ENCODE measurements around the gene FASN.
"Not testable (repeated sequence)": the region's sequence is repeated elsewhere in the genome, so short reads cannot be mapped to it uniquely, and the experiment has no call there.

Gene FASN

DNA sequence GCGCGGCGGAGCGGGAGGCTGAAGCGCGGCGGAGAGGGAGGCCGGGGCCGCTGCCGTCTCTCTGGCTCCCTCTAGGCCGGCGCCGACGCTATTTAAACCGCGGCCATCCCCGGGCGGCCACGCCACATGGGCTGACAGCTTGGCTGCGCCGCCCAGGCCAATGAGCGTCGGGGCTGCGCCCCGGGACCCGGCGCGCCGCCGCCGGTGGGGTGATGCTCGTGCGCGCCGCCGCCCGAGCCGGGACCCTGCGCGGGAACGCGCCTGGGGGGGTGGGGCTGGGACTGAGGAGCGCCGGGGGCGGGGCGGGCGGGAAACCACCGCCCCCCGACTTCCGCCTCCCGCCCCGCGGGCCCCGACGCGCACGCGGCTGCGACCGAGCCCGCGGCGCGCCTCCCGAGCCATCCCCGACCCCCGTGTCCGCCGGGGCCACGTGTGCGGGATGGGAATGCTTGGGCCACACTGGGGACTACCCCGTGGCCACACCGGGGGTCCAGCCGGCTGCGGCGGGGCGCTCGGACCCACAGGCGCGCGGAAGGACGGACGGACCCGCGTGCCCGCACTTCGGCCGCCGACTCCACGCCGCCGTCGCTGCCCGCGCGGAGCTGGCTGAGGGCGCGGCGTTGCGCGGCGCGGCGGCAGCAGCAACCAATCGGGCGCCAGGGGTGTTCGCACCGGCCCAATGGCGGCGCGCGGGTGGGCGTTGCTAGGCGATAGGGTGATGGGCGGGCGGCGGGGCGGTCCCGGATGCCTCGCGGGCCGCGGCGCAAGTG lies at the start of gene FASN:
Gene FASN (minus strand): TSS at position 68 of the 770 bp plus-strand sequence. CDS start 1,791 bp downstream, outside the sequence.
- peak; percentile 99 for DNase-seq (ENCODE audit: low spot score)

DNA sequence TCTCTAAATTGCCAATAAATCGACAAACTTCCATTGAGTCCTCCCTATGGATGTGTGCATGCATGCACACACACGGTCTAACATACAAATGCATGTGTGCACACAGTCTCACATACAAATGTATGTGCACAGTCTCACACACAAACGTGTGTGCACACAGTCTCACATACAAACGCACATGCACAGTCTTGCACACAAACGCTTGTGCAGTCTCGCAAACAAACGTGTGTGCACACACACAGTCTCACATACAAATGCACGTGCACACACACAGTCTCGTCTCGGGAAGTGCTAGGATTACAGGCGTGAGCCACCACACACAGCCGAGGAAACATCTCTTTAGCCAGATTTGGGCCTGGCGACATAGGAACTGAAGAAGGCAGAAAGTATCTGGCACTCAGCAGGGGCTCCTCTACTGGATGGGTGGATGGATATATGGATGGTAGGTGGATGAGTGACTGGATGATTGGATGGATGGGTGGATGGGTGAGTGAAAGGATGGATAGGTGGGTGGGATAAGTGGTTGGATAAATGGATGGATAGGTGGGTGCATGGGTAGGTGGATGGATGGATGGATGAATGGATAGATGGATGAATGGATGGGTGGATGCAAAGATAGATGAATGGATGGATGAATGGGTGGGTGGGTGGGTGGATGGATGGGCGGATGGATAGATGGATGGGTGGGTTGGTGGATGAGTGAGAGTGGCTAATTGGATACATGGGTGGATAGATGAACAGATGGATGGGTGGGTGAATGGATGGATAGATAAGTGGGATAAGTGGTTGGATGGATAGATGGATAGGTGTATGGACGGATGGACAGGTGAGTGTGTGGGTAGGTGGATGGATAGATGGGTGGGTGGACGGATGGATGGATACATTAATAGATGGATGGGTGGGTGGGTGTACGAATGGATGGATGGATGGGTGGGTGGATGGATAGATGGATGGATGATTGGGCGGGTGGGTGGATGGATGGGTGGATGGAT lies 48.9 kb upstream of the FASN start:
- no peak for DNase-seq (ENCODE audit: low spot score)

DNA sequence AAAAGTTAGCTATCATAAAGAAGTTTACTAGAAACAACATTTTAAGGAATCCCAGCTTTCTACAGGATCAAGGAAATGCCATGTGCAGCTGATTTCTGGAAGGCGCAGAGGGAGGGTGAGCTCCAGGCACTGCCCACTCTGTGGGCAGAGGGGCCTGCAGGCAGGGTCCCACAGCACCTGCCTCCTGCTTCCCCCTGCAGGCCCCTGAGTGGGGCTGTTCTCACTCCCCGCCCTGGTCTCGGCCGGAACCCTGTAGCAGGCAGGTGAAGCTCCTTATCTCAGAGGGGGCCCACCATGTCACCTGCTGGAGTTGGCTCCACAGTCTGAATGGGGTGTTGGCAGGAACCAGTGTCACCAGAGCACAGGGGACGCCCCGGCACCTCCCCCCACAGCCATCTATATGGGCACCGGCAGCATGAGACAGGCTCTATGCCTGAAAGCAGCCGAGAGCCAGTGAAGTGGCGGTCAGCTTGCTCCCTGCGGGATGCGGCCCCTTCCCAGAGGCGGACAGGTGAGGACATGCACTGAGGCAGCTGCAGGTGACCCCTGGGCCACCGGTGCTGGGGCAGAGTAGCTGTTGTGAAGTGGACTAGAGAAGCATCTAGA lies 47.6 kb upstream of the FASN start:
- DNase-seq (ENCODE audit: low spot score): no peak

DNA sequence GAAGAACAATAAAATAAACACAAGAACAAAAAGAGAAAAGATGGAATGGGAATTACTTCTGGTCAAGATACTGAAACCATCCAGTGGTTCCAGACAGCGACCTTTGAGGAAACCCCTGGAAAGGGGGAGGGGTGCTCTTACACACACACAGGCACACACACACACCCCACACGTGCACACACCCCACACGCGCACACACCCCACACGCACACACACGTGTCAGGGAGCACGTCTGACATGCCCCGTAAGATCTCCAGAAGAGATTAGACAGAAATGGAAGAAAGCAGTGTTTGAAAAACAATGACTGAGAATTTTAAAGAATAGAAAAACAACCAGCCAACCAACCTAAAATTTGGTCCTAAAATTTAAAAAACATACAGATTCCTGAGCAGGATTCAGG lies 45.3 kb upstream of the FASN start:
- DNase-seq (ENCODE audit: low spot score): no peak

DNA sequence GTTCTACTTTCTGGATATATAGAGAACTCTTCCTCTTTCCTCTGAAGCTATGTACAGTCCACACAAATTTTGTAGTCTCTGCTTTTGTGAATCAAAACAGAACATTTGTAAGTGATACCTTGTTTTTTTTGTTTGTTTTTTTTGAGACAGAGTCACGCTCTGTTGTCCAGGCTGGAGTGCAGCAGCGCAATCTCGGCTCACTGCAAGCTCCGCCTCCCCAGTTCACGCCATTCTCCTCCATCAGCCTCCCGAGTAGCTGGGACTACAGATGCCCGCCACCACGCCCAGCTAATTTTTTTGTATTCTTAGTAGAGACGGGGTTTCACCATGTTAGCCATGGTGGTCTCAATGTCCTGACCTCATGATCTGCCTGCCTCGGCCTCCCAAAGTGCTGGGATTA lies 41.9 kb upstream of the FASN start:
- not testable (repeated sequence) for DNase-seq (ENCODE audit: low spot score)

DNA sequence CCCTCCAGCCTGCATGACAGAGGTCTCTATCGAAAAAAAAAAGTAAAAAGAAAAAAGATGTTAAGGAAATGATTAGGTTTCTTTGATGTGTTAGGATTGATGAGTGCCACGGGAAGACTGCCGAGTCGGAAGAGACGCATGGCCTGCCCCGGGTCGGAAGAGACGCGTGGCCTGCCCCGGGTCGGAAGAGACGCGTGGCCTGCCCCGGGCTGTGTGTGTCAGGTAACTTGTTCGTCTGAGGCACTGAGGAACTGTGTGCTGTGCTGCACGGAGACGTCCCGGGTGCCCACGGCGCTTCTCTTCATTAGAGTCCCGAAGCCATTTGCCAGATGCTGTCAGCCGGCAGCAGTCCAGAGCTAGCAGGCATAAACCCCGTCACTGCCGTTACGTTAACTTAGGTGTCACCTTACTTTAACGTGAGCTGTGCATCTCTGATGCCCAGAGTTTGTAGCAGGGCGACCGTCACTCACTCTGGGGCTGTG lies 40.5 kb upstream of the FASN start:
- DNase-seq (ENCODE audit: low spot score): no peak

DNA sequence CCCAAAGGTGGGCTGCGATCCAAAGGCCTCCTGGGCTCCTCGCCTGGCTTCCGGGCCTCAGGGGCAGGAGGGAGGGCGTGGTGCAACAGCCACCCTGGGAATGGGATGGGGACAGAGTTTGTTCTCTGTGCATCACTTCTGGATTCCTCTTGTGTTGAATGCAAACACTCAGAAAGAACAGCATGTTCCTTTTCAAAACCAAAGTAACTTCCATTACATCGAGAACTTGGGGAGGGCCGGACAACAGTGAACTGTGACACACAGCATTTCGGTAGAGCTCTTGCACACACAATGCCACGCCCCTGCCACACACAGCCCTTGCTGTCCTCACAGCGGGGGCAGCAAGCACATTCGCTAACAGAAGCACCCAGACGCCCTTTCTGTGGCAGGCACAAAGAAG lies 36.1 kb upstream of the FASN start:
- DNase-seq (ENCODE audit: low spot score): no peak

DNA sequence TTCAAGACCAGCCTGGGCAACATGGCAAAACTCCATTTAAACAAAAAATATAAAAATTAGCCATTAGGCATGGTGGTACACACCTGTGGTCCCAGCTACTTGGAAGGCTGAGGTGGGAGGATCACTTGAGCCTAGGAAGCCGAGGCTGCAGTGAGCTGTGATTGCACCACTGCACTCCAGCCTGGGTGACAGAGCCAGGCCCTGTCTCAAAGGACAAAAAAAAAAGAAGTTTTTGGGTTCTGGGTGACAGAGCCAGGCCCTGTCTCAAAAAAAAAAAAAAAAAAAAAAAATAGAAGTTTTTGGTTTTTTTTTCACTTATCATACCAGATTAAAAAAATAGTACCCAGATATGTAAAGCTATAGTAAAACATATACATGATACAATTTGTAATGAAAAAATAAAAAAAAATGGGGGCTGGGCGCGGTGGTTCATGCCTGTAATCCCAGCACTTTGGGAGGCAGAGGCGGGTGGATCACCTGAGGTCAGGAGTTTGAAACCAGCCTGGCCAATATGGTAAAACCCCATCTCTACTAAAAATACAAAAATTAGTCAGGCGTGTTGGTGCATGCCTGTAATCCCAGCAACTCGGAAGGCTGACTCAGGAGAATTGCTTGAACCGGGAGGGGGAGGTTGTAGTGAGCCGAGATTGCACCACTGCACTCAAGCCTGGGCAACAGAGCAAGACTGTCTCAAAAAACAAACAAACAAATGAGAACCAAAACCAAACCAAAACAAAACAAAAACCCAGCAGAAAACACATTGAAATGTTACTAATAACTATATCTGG lies 35.3 kb upstream of the FASN start:
- not testable (repeated sequence) for DNase-seq (ENCODE audit: low spot score)

DNA sequence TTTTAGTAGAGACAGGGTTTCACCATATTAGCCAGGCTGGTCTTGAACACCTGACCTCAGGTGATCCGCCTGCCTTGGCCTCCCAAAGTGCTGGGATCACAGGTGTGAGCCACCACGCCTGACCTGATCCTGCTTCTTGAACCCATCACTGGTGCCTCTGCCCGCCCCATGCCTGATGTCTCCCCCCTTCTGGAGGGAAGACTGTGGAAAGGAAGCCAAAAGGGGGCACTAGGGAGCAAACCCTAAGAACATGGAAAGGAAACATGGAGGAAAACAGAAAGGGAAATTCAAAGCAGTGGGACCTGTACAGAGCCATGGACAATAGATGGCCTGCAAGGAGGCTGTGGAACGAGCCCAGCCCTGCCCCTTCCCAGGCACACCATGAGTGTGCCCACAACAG lies 31.1 kb upstream of the FASN start:
- DNase-seq (ENCODE audit: low spot score): no peak

DNA sequence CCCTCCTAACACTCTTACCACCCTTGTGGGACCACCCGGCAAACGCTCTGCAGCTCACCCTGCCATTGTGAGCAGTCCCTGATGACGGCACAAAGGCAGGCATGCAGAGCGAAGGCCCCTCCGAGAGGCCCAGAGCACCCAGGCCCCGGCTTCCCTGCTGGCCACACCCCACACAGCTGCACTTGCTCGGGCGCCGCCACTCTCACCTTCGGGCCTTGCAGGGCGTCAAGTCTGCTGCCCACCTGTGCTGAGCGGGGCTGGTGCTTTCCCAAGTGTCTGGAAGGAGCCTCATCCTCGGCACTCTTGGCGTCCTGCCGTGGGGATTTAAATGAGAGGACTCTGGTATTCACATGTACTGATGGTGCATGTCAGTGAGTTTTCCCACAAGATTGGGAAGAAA lies 30.3 kb upstream of the FASN start:
- no peak for DNase-seq (ENCODE audit: low spot score)

DNA sequence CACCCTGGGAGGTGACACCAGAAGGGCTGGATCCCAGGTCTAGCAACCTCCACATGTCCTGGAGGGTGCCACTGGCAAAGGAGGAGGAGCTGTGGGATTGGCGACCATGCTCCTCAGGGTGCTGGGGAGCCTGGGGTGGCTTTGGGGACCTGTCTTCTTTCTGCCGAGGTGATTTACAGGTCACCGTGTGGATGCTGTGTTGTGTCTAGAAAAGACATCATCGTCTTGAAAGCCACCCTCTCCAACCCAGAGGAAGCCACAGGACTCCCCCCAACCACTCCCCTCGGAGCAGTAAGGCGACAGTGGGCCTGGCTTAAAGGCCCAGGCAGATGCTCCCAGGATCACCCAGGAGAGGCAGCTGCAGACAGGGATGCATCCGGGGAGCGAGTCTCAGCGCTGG lies 29.7 kb upstream of the FASN start:
- no peak for DNase-seq (ENCODE audit: low spot score)

DNA sequence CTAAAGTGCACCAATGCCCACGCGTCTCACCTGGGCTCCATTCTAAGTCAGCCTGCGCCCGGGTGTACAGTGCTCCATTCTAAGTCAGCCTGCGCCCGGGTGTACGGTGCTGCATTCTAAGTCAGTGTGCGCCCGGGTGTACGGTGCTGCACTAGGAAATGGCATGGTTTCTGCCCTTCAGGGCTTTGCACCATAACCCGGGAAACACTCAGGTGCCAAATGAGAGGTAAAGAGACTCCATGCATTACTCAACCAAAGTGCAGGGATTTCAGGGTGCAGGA lies 29.2 kb upstream of the FASN start:
- DNase-seq (ENCODE audit: low spot score): no peak

DNA sequence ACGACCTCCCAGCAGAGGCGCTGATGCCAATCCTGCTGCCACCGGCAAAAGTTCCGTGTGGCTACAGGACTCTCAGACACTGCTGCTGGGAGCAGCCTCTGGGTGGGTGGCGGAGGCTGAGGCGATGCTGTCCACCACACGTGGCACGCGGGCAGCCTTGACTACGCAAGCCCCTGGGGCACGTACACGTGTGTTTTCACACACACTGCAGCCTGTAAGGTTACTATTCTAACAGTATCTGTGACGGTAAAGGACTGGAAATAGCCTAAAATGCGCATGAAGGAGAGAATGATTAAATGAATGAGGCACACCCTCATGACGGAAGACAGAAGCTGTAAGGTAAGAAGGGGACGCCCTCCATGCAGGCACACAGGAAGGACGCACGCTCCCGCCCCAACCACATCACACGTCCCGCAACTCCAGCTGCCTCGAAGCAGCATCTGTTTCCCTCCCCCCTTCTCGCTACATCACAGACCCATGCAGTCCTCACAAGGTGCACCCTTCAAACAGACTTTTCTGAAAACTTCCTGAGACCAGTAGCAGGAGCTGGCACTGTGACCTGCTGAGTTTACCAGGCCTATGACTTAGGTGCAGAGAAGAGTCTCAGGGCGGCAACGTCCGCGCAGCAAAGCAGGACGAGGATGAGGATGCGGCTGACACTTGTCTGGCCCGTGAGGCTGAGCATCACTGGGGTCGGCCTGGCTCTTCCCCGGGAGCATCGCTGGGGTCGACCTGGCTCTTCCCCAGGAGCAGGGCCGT lies 28.7 kb upstream of the FASN start:
- no peak for DNase-seq (ENCODE audit: low spot score)

DNA sequence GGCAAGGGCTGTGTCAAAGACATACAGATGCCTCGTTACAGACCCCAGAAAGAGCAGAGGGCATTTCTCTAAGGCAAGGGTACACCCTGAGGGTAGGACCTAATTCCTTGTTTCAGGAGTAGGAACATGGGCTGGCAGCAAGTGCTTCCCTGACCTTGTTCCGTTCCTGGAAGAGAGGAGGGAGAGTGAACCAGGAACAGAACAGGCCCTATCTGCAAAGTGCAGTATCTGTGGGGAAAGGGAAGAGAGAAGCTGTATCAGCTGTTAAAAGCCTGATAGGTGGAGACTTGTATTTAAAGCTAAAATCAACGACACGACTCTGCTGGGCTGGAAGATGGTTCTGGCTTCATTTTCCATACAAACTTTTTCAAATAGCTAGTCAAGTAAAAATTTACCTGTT lies 26.1 kb upstream of the FASN start:
- DNase-seq (ENCODE audit: low spot score): no peak

DNA sequence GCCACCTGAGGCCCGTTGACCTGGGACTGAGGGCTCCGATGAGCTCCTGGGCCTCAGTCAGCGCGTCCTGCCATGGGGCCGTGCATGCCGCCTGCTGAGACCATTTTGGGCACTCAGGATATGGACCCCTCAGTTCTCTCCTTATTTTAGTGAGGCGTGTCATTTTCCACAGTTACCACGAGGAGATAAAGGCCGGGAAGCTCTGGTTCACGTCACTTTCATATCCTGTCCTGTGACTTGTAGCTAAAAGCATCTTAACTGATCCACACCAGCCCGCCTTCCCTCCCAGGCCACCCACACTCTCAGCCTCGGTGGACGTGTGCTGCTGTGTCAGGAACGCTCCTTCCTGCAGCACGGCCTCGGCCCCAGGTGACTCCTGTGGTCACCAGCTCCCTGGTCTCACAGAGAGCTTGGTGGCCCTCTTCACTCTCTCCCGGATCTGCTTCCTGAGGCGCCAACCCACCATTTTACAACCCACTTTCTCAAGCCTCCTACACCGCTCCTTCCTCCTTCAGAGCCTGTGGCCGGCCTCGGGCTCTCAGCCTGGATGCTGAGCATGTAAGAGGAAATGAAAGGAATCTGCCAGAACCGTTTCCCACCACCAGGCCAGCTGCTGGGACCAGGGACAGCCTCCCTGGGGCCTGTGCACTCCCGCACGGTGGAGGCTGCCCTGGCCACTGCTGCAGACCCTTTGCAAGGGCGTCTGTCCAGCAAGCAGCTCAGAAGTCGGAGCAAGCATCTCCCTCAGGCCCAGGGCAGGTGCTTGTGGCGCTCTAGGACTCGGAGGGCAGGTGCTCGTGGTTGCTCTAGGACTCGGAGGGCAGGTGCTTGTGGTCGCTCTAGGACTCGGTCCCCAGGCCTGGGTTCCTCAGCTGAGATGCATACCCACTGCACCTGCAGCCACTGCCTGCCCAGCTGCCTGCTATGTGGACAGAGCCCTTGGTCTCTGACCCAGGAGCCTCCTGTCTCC lies 23.9 kb upstream of the FASN start:
- no peak for DNase-seq (ENCODE audit: low spot score)

DNA sequence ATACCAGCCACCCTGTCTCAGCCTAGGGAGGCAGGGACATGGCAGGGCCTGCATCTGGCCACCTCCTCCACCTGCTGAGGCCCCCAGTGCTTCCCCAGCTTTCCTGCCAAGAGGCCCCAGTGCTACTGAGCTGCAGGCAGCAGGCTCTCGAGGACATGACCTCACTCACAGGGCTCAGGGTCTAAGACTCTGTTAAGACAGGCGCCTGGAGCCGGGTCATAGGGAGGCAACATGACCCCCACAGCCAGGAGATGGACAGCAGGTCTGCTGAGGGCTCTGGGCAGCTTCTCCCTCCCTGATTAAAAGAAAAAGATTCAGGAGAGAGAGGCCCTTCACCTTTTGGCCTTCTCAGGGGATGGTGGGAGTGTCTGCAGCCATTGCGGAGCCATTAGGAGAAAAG lies 23.2 kb upstream of the FASN start:
- no peak for DNase-seq (ENCODE audit: low spot score)

DNA sequence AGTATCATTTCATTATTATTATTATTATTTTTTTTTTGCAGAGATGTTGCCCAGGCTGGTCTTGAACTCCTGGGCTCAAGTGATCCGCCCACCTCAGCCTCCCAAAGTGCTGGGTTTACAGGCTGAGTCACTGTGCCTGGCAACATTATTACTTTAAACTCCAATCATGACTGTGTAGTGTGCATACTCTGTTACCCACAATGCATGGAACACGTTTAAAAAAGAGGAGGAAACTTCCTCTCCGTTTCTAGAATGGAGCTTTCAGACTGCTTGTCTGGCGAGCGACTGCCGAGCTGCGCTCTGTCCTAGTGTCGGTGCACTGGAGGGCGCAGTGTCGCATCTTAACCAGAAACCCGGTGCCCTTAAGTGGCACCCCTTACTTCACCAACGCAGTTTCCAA lies 22.1 kb upstream of the FASN start:
- DNase-seq (ENCODE audit: low spot score): no peak

DNA sequence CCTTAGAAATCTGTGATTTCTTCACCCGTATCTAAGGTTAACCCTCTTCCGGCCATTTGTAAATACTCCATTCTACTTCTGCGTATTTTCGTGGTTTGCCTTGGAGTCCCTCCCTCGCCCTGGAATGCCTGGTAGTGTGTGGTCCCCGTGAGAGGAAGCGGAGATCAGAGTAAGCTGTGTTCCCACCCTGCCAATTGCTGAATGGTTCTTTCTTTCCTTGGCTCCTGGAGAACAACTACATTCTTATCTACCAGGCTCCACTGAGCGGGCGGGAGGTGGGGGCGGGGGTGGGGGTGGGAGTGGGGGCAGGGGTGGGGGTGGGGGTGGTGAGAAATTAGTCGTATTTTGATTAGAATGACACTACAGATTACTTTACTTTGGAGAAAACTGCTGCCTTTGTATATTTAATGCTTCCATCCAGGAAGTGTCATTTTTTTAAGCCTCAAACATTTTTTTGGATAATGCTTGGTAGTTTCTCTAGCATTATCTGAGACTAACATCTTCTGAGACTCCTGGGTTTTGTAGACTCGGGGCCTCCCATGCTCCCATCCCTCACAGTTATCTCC lies 20.9 kb upstream of the FASN start:
- DNase-seq (ENCODE audit: low spot score): no peak

DNA sequence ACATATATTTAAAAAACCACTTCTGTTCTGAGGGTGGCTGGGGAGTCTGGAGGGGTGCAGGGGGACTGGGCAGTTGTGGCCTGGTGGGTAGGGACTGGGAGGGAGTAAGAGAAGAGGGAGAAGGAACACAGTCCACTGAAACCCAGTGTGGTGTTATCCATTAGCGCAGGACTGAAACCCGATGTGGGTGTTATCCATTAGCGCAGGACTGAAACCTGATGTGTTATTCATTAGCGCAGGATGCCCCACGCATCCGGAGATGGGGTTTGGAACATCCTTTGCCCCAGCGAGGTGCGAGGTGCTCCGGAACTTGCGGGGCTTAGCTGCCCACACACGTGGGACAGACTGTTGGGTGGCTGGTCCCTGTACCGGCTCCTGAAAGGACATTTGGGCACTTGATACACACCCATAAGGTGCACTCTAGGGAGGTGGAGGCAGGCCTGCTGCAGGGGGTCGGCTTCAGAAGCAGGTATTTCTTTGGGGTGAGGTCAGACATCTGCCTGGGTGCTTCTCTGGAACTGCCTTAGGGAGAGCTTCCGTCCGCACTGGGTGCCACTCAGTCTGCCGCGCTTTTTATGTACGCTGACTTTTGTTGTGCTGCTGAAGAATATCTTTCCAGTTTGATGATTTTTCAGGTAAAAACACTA lies 20.3 kb upstream of the FASN start:
- no peak for DNase-seq (ENCODE audit: low spot score)

Data from ecto neural progenitor cell (in vitro differentiated cells).